UCSD-AML1 (cell line): ENCODE results near the gene CYTH4.

Source experiments
- DNase-seq: peaks from one replicate; lab custom pipeline; 2025; ENCODE audit not compliant: unreplicated experiment; lab: John Stamatoyannopoulos, UW

The CYTH4 gene

DNA sequence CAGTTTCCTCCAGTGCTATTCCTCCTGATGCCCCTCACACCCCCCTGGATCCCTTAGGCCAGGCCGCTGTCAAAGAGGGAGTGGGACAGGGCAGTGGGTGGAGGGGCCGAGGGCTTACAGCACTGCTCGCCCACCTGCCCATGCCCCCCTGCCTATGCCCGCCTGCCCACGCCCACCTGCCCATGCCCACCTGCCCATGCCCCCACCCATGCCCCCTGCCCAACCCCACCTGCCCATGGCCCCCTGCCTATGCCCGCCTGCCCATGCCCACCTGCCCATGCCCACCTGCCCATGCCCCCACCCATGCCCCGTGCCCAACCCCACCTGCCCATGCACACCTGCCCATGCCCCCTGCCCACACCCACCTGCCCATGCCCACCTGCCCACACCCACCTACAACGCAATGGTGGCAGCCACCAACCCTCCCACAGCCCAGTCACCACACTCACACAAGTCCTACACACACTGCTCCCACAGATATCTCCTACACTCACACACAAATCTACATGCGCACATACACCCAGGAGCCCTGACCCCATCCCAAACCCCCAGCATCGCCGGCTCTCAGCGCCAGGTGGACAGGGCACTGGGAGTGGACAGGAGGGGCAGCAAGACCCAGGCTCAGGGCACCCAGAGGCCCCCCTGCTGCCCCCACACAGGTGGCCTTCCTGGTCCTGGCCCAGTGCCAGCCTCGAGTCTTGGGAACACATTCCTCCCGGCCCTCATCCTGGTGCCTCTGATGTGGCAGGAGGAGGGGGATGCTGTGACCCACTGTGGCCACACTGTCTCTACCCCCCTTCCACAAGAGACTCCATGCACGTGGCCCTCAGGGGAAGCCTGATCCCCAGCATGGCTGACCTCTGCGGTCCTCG, 61.8 kb downstream of the CYTH4 start:
- DNase-seq: no peak

DNA sequence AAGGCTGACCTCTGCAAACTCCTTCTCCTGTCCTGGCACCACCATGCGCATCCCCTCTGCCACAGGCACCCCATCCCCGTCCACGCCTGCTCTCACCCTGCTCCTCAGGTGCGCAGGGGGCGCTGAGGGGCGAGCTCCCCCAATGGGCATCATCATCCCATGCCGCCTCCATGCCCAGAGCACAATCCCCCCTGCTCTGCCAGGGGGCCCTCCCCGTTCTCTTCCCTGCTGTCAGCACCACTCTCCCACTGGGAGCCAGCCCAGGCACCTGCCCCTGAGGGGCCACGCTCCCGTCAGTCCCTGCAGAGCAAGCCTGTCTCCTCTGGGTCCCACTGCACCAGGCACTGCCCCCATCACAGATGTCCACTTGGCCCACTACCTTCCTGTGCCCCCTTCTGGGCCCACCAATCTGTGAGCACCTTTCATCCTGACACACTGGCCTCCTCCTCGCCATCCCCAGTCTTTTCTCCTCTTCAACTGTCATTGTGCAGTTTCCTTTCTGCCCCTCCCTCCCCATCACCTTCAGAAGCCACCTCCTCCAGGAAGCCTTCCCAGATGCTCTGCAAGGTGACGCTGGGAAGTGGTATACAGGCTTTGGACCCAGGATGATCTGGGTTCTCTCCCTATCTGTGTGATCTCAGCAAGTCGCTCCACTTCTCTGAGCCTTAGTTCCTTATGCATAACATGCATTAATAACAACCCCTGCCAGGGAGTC, 62.6 kb downstream of the CYTH4 start:
- no peak for DNase-seq

DNA sequence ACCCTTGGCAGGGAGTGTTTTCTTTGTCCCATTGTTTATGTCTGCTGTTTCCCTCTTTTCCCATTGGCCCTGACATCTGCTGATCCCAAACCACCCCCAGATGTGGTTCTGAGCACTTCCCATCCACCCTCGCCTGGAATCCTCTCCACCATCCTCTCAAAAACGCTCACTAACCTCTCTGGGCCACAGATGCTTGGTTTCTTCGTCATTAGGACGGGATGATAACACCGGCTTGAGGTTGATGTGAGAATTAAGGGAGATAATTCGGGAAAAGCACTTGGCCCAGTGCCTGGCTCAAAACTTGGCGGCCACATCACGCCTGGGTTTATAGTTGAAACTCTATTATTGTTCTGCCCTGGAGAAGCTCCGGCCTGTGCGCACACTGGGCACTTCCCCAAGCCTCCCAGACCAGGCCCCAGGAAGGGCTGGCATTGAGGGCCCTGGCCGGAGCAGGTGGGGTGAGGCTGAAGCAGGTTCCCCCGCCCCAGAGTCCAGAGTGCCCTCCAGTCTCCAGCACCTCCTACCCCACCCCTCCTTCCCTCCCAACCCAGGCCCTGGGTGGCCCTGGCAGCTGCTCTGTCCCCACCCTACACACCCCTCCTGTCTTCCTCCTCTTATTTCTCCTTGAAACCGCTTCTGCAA, 63.7 kb downstream of the CYTH4 start:
- DNase-seq: no peak

DNA sequence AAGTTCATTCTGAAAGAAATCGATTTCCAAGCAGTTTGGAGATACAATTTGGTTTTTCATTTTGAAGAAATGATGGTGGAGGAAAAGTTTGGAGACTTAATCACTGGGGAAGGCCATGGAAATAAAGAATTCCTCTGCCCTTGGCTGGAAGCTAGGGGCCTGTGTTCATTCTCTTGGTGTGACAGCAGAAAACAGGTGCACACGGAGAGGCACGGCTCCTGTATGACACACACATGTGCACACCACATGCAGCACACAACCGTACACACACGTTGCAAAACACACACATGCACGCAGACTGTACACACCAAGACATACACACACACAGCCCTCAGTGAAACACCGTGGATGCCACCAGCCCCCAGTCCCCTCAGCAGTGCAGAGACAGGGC, 64.2 kb downstream of the CYTH4 start:
- DNase-seq: no peak

DNA sequence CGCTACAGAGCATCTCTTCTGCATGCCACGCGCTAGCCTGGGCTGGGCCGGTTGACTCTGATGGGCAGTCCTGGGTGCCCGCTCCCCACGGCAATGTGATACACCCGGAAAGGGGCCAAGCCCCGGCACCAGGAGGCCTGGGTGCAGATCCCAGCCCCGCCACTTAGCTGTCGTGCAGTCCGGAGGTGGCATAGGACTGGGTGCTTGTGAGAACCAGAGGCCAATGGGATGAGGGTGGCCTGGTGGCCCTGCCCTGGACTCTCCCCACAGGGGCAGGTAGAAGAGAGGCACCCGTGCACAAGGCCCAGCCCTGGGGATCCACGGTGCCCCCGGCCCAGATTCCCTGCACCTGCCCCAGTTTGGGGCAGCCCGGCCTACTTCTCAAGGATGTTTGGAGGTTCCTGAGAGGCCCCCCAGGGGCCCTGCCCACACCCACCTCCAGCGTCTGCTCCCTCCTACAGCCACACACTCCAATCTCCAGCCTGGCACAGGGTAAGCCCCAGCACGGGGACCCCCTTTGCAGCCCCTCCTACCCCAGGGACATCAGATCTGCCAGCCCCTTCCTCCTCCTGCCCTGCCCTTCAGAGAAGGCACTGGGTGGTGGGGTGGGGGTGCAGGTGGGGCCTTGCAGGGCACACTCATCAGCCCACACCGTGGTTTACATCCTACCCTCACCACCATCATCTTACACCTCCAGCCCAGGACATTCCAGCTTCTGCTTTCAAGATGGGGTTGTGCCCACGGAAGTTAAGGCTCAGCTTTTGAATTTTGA, 66.9 kb downstream of the CYTH4 start:
- DNase-seq: no peak

DNA sequence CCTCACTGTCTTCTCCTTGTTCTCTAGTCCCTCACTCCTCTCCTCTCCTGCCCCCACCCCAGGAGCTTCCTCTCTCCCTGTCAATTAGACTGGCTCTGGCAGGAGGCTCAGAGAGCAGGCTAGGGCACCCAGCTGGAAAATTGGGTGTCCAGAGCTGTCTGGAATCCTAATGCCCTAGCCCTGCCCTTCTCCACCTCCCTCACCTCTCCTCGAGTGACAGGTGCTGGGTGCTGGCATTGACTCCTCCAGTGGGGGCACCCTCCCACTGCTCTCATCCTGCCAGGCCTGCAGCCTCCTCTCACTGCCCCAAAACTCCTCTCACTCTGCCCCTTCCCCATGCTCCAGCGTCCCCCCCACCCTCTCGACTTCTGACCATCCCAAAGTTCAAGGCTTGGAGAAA, 68.9 kb downstream of the CYTH4 start:
- no peak for DNase-seq

DNA sequence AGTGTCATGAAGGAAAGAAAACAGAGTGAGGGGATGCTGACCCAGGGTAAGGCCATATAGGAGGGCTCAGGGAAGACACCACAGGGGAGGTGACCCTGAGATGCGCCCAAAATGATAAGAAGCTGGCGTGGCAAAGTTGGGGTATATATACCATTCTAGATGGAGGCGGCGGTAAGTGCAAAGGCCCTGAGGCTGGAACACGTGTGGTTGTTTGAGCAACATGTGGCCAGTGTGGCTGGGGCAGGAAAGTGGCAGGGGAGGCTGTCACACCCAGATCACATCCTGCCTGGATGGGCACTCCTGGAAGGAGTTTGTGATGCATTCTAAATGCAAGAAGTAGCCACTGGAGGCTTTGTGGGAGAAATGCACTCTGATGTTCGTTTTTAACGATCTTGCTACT, 70.2 kb downstream of the CYTH4 start:
- no peak for DNase-seq

DNA sequence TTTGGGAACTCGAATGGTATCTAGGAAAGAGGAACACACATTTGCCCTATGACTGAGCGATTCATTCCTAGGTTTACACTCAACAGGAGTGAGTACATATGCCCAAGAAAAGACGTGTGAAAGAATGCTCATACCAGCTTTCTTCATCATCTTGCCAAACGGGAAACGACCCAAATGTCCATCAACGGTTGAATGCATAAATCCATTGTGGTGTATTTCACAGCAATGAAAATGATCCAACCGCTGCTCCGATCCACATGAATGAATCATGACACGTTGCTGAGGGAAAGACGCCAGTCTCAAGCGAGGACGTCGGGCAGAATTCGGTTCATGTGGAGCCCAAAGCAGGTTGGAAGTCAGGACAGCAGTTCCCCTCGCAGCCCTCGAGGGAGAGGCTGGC, 71.5 kb downstream of the CYTH4 start:
- DNase-seq: no peak

DNA sequence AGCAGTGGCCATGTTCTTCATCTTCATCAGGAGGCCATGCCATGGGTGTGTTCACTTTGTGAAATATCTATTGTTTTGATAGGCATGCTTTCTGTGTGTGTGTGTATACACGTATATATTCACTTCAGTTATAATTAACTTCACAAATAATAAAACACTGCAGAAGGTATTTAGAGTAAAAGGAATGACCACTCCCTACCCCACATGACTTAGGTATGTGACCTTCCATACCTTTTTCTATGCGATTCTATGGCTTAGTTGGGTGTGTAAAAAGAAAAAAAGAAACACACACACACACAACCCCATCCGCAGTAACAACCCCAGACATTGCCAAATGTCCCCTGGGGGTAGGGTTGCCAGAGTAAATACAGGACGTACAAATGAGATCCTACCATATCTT, 72.0 kb downstream of the CYTH4 start:
- DNase-seq: no peak

DNA sequence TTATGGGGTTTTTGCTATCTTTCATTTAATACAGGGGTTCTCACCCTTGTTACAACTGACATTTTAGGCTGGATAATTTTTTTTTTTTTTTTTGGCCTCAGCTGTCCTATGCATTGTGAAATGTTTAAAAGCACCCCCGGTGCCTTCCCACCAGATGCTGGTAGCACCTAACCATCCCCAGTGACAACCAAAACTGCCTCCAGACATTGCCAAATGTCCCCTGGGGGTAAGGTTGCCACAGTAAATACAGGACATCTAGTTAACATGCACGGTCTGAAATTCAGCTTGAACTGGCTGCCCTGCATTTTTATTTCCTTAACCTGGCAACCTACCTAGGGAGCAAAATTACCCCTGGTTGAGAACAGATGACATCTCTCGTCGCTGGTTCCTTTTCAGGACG, 72.4 kb downstream of the CYTH4 start:
- DNase-seq: no peak

DNA sequence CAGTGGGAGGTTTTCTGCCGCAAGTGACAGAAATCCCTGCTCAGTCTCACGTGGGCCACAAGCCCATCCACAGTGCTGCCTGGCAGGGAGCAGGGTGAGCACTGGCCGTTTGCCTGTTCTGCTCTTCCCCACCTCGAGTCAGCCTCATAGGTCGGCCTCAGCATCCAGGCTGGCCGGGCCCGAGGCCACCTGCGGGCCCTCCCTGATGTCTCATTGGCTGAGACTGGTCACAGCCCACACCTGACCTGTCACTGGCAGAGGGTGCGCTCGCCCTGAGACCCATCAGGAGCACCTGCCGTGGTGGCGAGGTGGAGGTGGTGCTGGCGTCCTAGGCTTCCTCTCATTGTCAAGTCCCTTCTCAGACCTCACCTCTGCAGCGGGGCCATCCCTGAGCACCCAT, 72.9 kb downstream of the CYTH4 start:
- no peak for DNase-seq

DNA sequence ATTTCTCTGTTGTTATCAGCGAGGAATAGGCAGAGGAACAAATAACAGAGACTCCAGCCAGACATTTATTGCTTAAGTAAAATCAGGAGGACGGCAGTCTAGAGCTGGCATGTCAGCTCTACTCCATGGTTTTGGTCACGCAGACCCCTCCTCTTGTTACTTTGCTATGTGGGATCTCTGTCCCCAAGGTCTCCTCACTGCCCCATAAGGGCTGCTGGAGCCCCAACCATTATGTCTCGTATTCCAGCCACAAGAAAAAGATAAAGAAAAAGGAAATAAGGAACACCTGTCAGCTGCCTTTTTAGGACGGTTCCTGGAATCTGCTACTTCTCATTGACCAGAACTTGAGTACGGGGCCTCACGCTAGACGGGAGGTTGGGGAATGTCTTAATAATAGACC, 74.6 kb downstream of the CYTH4 start:
- no peak for DNase-seq

DNA sequence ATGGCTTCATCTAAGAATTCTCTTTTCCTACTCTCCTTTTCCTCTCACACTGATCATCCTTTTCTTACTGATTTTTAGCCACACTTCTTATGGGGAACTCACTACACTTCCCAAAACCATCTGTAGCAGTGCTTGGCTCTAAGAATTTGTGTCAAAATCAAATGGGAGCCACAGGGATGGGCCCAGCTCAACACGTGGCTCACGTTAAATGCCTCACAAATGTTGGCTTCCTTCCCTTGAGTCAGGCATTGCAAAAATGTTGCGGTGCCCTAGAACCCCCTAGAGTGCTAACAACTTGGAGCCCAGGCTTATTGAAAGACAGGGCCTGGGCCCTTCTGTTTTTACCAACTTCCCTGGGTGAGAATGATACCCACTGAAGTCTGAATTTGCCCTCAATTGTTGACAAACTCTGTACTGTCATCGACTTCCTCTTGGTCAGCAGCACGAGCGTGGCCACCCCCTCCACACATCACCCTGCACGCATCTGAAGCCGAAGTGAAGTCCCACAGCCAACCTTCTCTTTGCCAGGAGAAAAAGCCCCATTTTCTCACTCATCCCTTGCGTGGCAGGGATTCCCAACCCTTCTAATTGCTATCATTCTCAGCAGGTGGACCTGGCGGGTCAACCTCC, 75.3 kb downstream of the CYTH4 start:
- DNase-seq: no peak

DNA sequence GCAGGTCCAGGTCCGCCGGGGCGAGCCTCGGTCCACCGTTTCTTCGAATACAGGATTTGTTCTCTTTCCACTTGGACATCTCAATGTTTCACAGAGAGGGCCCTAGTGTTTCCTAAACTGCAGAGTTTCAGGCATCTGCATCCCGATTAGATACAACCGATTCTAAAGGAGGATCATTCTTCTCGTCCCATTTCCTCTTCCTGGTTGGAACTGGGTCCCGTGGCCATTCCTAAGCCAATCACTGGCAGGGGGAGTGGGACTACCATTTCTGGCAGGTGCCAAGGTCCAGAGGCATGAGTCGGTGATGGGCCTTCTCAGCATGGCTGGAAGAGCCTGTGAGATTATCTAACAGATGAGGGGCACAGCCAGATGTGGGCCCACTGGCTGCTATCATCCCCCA, 76.1 kb downstream of the CYTH4 start:
- DNase-seq: no peak

DNA sequence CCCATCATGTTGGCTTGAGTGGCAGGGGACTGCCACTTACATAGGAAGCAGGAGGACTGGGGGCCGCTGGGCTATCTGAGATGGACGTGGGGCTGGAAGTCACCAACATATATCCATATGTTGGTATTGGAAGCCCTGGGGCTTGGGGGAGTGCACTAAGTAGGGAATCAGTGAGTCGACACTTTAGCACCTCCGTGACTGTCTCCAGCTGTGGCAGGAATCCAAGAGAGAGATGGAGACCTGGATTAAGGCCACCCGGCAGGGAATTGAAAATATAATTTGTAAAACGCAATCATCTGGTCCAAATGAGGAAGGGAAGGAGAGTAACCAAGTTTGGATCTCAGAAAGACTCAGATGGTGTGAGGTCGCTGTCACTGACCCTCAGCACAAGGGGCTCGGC, 76.6 kb downstream of the CYTH4 start:
- no peak for DNase-seq

DNA sequence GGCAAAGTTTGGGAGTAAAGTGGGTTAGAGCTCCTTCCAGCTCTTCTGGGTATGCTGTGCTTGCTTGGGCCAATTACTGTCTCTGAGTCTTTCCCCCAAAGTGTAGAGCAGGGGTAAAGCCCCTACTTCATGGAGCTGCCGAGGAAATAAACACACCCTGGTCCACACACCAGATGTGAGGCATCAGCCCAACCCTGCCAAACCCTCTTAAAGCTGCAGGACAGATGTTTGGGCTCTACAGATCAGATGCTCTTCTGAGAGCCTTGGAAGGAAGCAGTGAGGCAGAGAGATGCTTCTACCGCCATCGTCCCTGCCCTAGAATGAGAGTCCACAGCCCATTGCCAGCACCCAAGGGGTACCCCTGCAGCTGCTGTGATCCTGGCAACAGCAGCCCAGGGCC, 80.3 kb downstream of the CYTH4 start:
- DNase-seq: no peak

DNA sequence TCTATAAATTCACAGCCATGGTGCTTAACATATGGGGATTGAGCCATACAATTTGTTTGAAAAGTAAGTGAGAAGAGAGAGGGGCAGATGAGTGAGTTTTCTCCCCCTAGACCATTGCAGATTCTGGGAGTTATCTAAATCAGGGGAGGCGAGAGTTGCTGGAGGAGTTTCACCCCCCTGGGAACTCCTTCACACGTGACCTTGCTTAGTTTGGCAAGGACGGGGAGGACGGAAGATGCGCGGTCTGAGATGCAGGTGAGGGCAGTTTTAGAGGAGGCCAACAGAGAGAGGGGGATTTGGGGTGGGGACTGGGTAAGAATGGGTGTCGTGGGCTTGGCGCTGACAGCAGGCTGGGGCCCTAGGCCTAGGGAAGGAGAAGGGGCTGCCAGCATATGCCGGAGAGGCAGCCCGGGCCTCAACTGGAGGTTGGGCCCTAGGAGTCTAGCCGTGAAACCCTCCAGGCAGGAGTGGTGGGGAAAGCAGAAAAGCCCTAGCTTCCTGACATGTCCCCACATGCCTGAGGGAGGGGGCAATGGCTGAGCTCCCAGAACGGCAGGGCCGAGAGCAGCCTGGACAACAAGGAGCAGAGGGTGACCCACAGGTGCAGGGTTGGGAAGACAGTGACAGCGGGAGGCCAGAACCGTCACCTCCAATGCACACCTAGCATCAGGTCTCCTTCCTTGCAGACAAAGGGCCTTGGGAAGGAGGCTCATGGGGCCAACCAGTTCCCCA, 81.1 kb downstream of the CYTH4 start:
- no peak for DNase-seq
